IPS-NIHi11 (cell line): Measurements from ENCODE around the gene RIPPLY1.

Source experiments
- DNase-seq: peaks from one replicate; pipeline ENCODE4 v3.0.0; 2012; ENCODE audit warnings: mixed read lengths, low spot score

Gene RIPPLY1

GRCh38 chrX:106903291-106903824 is at the start of gene RIPPLY1:
Gene RIPPLY1, minus strand, starts transcription at chrX:106903341. Its CDS starts 54 bp downstream, at chrX:106903287.
- DNase-seq = no peak

- no peak for DNase-seq
Measured at GRCh38 chrX:106952538-106952937, 49.4 kb upstream of the RIPPLY1 start.

DNA sequence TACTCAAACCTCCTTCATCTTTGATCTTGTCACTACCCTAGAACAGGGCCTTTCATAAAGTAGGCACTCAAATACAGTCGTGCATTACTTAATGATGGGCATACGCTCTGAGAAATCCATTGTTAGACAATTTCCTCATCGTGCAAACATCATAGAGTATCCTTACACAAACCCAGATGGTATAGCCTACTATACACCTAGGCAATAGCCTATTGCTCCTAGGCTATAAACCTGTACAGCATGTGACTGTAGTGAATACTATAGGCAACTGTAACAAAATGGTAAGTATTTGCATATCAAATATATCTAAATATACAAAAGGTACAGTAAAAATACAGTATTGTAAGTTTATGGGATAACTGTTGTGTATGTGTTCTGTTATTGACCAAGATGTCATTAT is 48.9 kb upstream of the RIPPLY1 start:
- no peak for DNase-seq

- no peak for DNase-seq
Measured at GRCh38 chrX:106951230-106951629, 48.1 kb upstream of the RIPPLY1 start.

DNA sequence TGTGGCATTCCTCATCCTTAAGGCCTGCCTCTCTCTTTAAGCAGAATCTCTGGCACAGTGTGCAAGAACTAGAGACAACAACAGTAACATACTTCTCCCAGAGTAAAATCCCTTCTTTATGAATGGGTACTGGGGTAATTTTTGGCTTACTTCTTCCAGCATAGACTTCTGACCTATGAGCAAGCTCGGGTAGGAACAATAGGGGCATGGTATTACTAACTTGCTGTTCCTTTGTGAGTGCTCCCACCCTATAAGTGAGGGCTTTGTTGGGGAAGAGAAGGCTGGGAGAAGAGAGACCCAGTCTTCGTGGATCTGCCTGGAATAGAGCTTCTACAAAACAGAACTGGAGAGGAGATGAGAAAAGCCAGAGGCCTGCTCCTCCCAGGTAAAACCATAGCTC is 47.2 kb upstream of the RIPPLY1 start:
- DNase-seq = no peak

GRCh38 chrX:106949366-106949765 is 46.2 kb upstream of the RIPPLY1 start:
- no peak for DNase-seq

DNA sequence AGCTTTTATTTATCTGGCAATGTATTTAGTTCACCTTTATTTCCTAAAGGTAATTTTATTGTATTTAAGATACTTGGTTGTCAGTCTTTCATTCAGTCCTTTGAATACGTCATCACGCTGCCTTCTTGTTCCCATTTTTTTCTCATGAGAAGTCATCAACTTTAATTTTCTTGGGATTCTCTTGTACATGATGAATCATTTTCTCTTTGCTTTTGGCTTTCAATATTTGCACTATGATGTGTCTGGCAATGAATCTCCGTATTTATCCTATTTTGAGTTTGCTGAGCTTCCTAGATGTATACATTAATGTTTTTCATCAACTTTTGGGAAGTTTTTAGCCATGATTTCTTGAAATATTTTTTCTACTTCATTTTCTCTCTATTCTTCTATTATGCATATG is 45.5 kb upstream of the RIPPLY1 start:
- DNase-seq = no peak

DNA sequence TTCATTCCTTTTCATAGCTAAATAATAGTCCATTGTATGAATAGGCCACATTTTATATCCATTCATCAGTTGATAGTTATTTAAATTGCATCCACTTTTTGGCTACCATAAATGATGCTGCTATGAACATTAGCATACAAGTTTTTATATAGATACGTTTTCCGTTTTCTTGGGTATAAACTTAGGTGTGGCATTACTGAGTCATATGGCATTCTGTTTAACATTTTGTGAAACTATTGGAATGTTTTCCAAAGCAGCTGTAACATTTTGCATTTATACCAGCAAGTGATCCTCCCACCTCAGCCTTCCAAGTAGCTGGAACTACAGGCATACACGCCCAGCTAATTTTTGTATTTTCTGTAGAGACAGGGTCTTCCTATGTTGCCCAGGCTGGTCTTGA is 43.3 kb upstream of the RIPPLY1 start:
- DNase-seq = no peak

- no peak for DNase-seq
Measured at GRCh38 chrX:106940068-106940467, 36.9 kb upstream of the RIPPLY1 start.

DNA sequence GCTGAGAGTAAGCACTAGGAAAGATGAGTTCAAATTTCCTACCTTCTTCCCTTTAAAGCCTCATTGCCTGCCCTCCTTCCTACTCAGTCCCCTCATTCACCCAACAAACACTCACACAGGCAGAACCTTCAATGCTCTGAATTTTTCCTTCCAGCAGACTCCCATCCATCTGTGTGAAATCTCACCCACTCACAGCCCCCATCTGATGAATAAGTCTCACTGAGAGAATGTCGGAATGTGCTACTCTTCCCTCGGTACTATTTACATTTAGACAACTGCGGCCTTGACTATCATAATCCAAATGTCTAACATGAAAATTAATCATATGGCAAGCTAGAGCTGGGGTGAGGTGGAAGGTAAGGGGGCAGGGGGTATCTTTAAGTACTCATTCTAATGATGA is 36.4 kb upstream of the RIPPLY1 start:
- DNase-seq = no peak

- no peak for DNase-seq
Measured at GRCh38 chrX:106936246-106936645, 33.1 kb upstream of the RIPPLY1 start.

- no peak for DNase-seq
Measured at GRCh38 chrX:106935175-106935574, 32.0 kb upstream of the RIPPLY1 start.

DNA sequence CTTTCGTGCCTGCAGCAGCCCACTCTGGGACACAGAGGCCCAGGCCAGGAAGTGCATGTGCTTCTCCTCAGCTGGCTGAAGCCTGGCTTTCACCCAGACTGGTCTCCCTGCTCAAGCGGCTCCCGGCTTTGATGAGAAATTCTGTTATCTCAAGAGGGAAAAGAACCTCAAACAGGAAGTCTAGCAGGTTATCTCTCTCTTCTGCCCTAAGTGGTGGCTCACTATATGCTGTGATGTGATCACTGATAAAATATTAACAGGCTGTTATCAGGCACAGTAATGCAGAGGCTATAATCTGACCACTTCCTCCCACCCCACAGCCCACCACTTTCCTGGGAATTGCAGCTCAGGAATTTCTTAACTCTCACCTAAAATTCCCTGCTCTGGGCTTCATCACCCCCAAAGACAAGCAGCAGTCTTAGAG is 30.4 kb upstream of the RIPPLY1 start:
- DNase-seq = no peak

DNA sequence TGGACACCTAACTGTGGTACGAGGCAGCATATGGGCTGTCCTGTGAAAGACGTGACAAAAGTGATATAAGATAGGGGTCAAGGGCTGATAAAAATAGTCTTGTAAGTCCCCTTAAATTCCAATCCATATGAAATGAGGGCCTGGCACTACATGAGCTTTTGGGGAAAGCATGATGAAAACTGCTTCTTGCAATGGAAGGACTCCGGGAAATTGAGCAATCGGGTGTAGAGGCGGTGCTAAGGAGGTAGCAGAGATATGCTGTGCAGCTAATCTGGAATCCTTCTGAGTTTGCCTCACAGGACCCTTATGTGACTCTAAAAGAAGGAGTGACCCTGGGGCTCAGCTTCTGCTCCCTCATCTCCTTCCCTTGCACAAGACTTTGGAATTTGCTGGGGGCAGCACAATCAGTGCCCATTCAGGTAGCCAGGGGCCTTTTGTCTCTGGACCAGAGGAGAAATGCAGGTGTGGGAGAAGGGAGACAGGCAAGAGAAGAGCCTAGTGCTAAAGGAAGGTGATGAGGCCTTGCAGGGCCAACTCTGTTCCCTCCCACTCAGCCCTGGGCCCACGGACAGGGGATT is 29.9 kb upstream of the RIPPLY1 start:
- no peak for DNase-seq

DNA sequence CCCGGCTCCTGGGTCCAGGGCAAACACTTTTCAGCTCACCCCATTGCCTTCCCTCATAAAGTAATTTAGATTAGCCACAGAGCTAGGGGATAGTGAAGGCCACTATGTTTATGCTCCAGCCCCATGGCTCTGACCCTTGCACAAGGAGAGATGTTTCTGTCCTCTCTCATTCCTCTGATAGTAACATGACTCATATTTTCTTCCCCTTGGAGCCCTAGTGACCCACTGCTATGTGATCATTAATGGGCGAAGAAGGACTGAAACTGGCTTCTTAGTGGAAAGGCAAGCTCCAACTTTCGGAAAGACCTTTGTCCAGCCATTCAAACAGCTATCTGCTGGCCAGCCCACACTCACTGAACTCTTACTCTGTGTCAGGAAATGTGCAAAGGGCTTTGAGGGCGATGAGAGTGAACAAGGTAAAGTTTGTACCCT is 29.4 kb upstream of the RIPPLY1 start:
- DNase-seq = no peak

DNA sequence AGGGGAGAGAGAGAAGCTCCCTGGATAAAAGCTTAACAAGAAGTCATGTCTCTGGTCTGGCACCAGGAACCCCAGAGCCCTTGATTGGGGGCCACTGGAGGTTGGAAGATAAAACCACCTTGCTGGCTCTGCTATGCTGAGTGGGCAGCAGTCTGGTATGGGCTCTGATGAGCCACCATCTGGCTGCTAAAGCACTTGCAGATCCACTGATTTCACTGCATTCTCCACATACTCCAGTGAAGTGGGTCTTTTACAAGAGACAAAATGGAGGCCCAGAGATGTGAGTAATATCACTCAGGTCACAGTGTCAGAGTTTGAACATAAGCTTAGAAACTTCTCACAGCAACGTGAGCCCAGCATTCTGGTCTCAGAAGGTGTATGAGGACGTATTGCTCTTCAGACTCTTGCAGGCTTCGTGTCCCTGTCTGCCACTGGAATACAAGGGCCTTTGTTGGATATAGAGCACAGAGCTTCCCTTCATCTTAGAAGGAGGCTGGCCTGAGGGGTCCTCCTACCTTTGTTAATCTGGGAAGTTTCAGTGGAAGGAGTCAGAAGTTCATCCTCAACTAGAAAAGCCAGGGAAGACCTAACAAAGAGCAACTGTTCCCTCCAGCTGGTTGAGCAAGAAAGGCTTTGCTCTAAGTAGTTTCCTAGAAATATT is 28.8 kb upstream of the RIPPLY1 start:
- no peak for DNase-seq

DNA sequence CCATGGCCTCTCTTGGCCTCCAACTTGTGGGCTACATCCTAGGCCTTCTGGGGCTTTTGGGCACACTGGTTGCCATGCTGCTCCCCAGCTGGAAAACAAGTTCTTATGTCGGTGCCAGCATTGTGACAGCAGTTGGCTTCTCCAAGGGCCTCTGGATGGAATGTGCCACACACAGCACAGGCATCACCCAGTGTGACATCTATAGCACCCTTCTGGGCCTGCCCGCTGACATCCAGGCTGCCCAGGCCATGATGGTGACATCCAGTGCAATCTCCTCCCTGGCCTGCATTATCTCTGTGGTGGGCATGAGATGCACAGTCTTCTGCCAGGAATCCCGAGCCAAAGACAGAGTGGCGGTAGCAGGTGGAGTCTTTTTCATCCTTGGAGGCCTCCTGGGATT is 25.1 kb upstream of the RIPPLY1 start:
- DNase-seq = no peak

DNA sequence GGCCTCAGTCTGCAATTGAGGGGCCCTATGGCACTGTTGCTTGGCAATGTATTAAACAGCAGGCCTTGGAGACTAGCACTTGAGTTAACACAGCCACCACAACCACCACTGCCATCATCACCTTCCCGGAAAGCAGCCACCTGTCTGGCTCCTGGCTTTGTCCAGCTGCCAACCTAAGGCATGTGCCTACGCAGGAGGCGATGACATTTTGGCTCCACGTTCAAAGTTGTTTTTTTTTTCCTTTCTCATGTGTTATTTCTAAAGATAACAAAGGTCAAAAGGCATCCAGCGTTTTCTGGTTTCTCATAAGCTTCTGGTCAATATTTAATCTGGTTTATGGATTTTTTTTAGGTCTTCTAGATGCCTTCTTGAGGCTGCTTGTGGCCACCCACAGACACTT is 24.6 kb upstream of the RIPPLY1 start:
- DNase-seq = no peak

- DNase-seq = no peak
Measured at GRCh38 chrX:106927023-106927422, 23.9 kb upstream of the RIPPLY1 start.

DNA sequence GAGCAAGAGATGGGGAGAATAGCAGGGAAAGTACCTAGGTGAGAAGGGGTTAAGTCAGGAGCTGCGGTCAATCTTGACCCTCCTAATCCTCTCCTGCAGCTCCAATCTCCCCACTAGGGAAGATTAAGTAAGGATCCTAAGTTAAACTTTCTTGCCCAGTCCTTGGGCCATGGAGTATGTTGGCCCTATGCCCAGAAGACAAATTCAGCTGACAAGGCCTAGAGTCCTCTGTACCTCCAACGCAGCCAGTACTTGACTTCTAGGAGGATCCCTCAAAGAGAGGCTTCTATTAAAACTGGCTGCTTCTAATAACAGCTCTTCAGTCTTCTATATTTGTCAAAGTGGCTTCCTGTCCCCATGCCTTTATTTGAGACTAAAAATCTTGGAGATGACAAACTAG is 18.5 kb upstream of the RIPPLY1 start:
- no peak for DNase-seq

- DNase-seq = peak; percentile 58
Measured at GRCh38 chrX:106919932-106920452, 16.9 kb upstream of the RIPPLY1 start, which contains the start of gene CLDN2. Gene CLDN2, plus strand, starts transcription at chrX:106920402. Its CDS starts 7,827 bp downstream, at chrX:106928229.

DNA sequence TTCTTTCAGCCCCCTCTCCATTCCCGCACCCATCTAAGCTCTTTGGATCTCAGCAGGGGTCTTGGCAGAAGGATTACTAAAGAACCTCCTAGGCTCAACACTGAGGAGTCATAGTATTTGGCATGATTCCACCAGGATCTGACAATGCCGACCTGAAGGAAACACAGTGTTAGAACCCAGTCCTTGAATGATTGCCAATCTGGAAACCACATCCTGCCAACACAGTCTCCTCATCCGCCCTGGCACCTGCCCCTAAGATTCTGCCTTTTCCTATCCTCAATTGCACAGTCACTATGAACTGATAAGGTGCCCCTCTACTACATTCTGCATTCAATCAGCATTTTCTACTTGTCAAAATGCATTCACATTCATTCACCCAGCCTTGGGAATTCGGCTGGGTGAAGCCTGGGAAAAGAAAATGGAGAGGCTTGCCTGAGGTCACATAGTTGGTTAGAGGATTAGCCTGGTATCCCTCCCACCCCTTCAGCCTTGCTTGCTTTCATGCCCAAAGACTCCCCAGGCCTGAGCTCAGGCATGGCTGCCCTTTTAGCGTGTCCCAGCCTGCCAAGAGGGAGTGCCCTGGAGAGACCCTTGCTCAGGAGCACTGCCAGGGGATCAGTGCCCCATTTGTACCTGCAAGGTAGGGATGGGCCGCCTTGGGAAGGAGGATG is 14.8 kb upstream of the RIPPLY1 start:
- no peak for DNase-seq

- DNase-seq = no peak
Measured at GRCh38 chrX:106912864-106913263, 9.7 kb upstream of the RIPPLY1 start.
